Keratinocyte (primary cell): Measurements from ENCODE around the gene HCN4.

Experiments used
- CTCF ChIP-seq, 3 experiments: IDR thresholded peaks in 1 of 3; conservative IDR thresholded peaks in 1 of 3; optimal IDR thresholded peaks in 1 of 3; 2 replicates in 2 of 3; 3 replicates in 1 of 3; pipeline versions ENCODE3 to v1.5.1; 2011; ENCODE audit warnings: low read length in 3 of 3, mild to moderate bottlenecking in 3 of 3, moderate library complexity in 2 of 3, control low read depth in 1 of 3, inconsistent platforms in 1 of 3; ENCODE audit not compliant: insufficient read depth in 2 of 3; ENCODE audit errors: extremely low read depth in 1 of 3
- EZH2 ChIP-seq: IDR thresholded peaks from one replicate; pipeline ENCODE4 v1.6.1; 2012; ENCODE audit warnings: inconsistent platforms, mild to moderate bottlenecking, low read length, moderate library complexity

DNA sequence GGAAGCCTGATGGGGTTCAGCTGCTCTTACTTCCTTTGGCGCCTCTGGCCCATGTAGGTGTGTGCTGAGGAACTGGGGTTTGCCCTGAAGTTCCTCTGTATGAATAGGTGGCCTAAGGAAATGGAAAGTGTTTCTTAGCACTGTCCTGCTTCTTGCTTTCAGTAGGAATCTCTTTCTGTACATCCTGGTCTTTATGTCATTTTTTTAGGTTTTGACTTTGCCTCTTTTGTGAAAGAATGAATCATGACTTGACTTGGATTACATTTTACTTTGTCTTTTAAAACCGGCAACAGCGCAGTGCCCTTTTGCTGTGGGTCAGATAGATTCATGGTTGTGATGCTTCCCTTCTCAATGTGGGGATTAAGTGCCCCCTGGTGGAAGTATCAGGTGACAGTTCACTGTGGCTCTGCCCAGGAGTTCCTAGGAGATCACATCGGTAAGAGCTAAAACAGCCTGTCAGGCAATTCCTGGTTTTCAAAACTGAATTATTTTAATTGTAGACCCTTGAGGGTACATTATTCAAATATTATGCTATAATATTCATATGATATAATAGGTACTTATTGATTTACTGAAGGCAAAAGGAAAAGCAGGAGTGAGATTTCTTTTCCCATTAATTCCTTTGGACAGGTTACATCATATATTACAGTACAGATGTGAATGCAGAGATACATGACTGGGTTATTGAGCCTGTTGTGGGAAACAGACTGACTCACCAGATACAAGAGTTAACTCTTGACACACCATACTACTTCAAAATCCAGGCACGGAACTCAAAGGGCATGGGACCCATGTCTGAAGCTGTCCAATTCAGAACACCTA is 95.4 kb downstream of the HCN4 start:
- TF ChIP-seq CTCF (optimal IDR thresholded peaks at IDR 0.05 in 1 of 3, IDR thresholded peaks at IDR 0.05 in 1 of 3, conservative IDR thresholded peaks at IDR 0.05 in 1 of 3; ENCODE audit: extremely low read depth in 1 of 3, insufficient read depth in 2 of 3, low read length in 3 of 3) (peak; percentile 63 to 82 (median 72)), EZH2 (no peak)
